Measurements from ENCODE around the gene ISY1. TPM values are rescaled to one million over a fixed set of nuclear protein-coding genes. Genes with fewer than 3 reads are reported as not detected.

Gene ISY1
- total RNA-seq, 2 experiments from 2014 or later, result 28.2 to 28.5 TPM

- DNase-seq (peak in 1 of 14 experiments; percentile 46), ATAC-seq (ENCODE audit: poor library complexity) (no peak)
- peaks cover 47% of the 10 kb centered on the region for H3K4me1 ChIP-seq (ENCODE audit: insufficient read depth, low read length)
- peak overlapping the region; percentile 89 for H3K4me3 Mint-ChIP-seq
- H3K4me3 ChIP-seq (ENCODE audit: low read length), result no peak overlapping the region
- no peaks in the 10 kb centered on the region for H3K9me3 Mint-ChIP-seq
- peaks cover 13% of the 10 kb centered on the region for H3K36me3 ChIP-seq (ENCODE audit: insufficient read depth, low read length)
- no peaks in the 10 kb centered on the region for H3K27me3 Mint-ChIP-seq
- H3K27ac Mint-ChIP-seq, result peak overlapping the region; percentile 76
- no peaks in the 10 kb centered on the region for H3K9me3 ChIP-seq (ENCODE audit: control insufficient read depth in 1 of 2, insufficient read depth in 1 of 2, low read length in 2 of 2)
- ChIA-PET POLR2A (interaction anchor here (0.6 to 10.6 kb wide), 21 partner anchors 10 to 989 kb away, joined by 3 to 120 read pairs (median 18); partner anchors contain the start of genes ACAD9, CFAP92, CNBP and HMCES), CTCF (interaction anchor here (0.7 to 4.9 kb wide), 6 partner anchors 21 to 442 kb away, joined by 3 to 33 read pairs (median 6); no protein-coding TSS in a partner anchor)
- intact Hi-C loops (cut with DNase I, micrococcal nuclease), result loop anchor here (2.0 to 5.0 kb wide), 2 partner anchors 60 to 125 kb away; partner anchors contain the start of genes CNBP (in 1 of the 2) and COPG1 (in 1 of the 2)
- H3K4me1 Mint-ChIP-seq (ENCODE audit: low read depth), result peaks cover 36% of the 10 kb centered on the region
- H3K36me3 Mint-ChIP-seq (ENCODE audit: low read depth), result peaks cover 34% of the 10 kb centered on the region
- TF ChIP-seq CTCF (IDR thresholded peaks at IDR 0.05), result no peak
- no peaks in the 10 kb centered on the region for H3K27me3 ChIP-seq (ENCODE audit: control insufficient read depth in 1 of 2, insufficient read depth in 2 of 2, low read length in 2 of 2)
- H3K27ac ChIP-seq (ENCODE audit: low read depth in 1 of 2, low read length in 2 of 2), result peak overlapping the region; percentile 29 to 48
These were observed 38.4 kb downstream of the ISY1 start for GRCh38 chr3:129122412-129123011.

GRCh38 chr3:129121792-129122411 is 39.0 kb downstream of the ISY1 start, which contains the start of gene RAB43:
TSS of gene RAB43 (minus strand) at chr3:129121804. CDS start at chr3:129121489, 315 bp downstream.
- peaks cover 53% of the 10 kb centered on the region for H3K4me1 ChIP-seq (ENCODE audit: insufficient read depth, low read length)
- H3K27me3 Mint-ChIP-seq, result no peaks in the 10 kb centered on the region
- DNase-seq (peak; percentile 82 to 93 (median 86)), ATAC-seq (ENCODE audit: poor library complexity) (peak; percentile 55)
- H3K36me3 Mint-ChIP-seq (ENCODE audit: low read depth), result peaks cover 38% of the 10 kb centered on the region
- no peaks in the 10 kb centered on the region for H3K9me3 ChIP-seq (ENCODE audit: control insufficient read depth in 1 of 2, insufficient read depth in 1 of 2, low read length in 2 of 2)
- intact Hi-C loops (cut with DNase I, micrococcal nuclease), result loop anchor here (1.0 to 5.0 kb wide), 4 partner anchors 39 to 125 kb away; partner anchors contain the start of genes CNBP (in 1 of the 2), COPG1 (in 1 of the 2) and ISY1 (in 1 of the 2)
- H3K9me3 Mint-ChIP-seq, result no peaks in the 10 kb centered on the region
- H3K4me1 Mint-ChIP-seq (ENCODE audit: low read depth), result peaks cover 39% of the 10 kb centered on the region
- peak within 1 kb of the TSS; percentile 95 for H3K4me3 Mint-ChIP-seq
- H3K27me3 ChIP-seq (ENCODE audit: control insufficient read depth in 1 of 2, insufficient read depth in 2 of 2, low read length in 2 of 2), result no peaks in the 10 kb centered on the region
- CTCF ChIA-PET, result interaction anchor here (0.8 to 4.9 kb wide), 7 partner anchors 22 to 123 kb away, joined by 3 to 33 read pairs (median 7); no protein-coding TSS in a partner anchor
- POLR2A ChIA-PET, result interaction anchor here (0.7 to 10.6 kb wide), 26 partner anchors 9 to 990 kb away, joined by 3 to 120 read pairs (median 10); partner anchors contain the start of genes ACAD9, CFAP92, CNBP and HMCES
- H3K27ac Mint-ChIP-seq, result peak within 1 kb of the TSS; percentile 89
- peak within 1 kb of the TSS; percentile 93 for H3K4me3 ChIP-seq (ENCODE audit: low read length)
- no peak for TF ChIP-seq CTCF (IDR thresholded peaks at IDR 0.05)
- peaks cover 19% of the 10 kb centered on the region for H3K36me3 ChIP-seq (ENCODE audit: insufficient read depth, low read length)
- peak within 1 kb of the TSS; percentile 82 to 90 for H3K27ac ChIP-seq (ENCODE audit: low read depth in 1 of 2, low read length in 2 of 2)
